ENCODE measurements around the gene HLA-DPB1.

HLA-DPB1 gene

GRCh38 chr6:33071569-33071968 is 4.2 kb upstream of the HLA-DPB1 start:
- H3K4me3 ChIP-seq (ENCODE audit: low read length): no peak overlapping the region
- DNase-seq (ENCODE audit: low read depth): no peak
- no peak for TF ChIP-seq CTCF (conservative IDR thresholded peaks at IDR 0.05; ENCODE audit: low read depth, low read length)

GRCh38 chr6:33072508-33073100 is 3.2 kb upstream of the HLA-DPB1 start:
- no peak for DNase-seq (ENCODE audit: low read depth)
- TF ChIP-seq CTCF (conservative IDR thresholded peaks at IDR 0.05; ENCODE audit: low read depth, low read length): no peak
- H3K4me3 ChIP-seq (ENCODE audit: low read length): no peak overlapping the region

DNA sequence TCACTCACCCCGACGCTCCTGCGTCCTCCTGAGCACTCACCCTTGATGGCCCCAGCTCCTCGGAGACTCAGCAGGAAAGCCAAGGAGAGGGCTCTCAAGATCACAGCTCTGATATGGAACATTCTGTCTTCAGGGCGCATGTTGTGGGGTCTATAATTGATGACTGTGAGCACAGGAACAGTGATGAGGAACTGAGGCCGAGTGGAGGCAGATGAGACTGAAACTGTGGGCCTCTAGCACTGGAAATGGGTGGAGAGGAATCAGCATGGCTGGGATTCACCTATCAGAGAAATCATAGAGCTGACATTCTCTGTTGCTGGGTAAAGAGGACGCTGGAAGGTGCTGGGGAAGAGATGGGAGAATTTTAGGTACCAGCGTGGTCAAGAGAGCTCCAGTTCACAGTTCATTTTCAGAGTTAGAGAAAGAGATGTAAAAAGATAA is 2.3 kb upstream of the HLA-DPB1 start, which contains the start of gene HLA-DPA1:
HLA-DPA1 (minus strand) TSS at position 219 of the 441 bp plus-strand sequence.
- no peak for DNase-seq (ENCODE audit: low read depth)
- TF ChIP-seq CTCF (conservative IDR thresholded peaks at IDR 0.05; ENCODE audit: low read depth, low read length): no peak
- no peak within 1 kb of the TSS for H3K4me3 ChIP-seq (ENCODE audit: low read length)

- no peak overlapping the region for H3K4me3 ChIP-seq (ENCODE audit: low read length)
- no peak for DNase-seq (ENCODE audit: low read depth)
- no peak for TF ChIP-seq CTCF (conservative IDR thresholded peaks at IDR 0.05; ENCODE audit: low read depth, low read length)
Measured at GRCh38 chr6:33075208-33075567, 602 bp upstream of the HLA-DPB1 start.

- DNase-seq (ENCODE audit: low read depth): no peak
- no peak overlapping the region for H3K4me3 ChIP-seq (ENCODE audit: low read length)
- TF ChIP-seq CTCF (conservative IDR thresholded peaks at IDR 0.05; ENCODE audit: low read depth, low read length): no peak
Measured at GRCh38 chr6:33076406-33076934, 680 bp downstream of the HLA-DPB1 start.

GRCh38 chr6:33077908-33078307 is 2.1 kb downstream of the HLA-DPB1 start:
- no peak for TF ChIP-seq CTCF (conservative IDR thresholded peaks at IDR 0.05; ENCODE audit: low read depth, low read length)
- no peak for DNase-seq (ENCODE audit: low read depth)
- H3K4me3 ChIP-seq (ENCODE audit: low read length): no peak overlapping the region

- H3K4me3 ChIP-seq (ENCODE audit: low read length): no peak overlapping the region
- no peak for TF ChIP-seq CTCF (conservative IDR thresholded peaks at IDR 0.05; ENCODE audit: low read depth, low read length)
- DNase-seq (ENCODE audit: low read depth): no peak
Measured at GRCh38 chr6:33078442-33078841, 2.7 kb downstream of the HLA-DPB1 start.

All from retinal pigment epithelial cell (primary cell).